ENCODE measurements around the gene TNFSF13.
A peak's percentile ranks its signal among the peaks of the same experiment; 100 is the strongest.
"Not testable (repeated sequence)": the region's sequence is repeated elsewhere in the genome, so short reads cannot be mapped to it uniquely, and the experiment has no call there.

TNFSF13 gene

GRCh38 chr17:7592422-7593021 is 34.0 kb downstream of the TNFSF13 start:
- no peak for DNase-seq

- DNase-seq, result peak; percentile 24
Observed at GRCh38 chr17:7593296-7593695, 34.7 kb downstream of the TNFSF13 start.

GRCh38 chr17:7597561-7597960 is 39.0 kb downstream of the TNFSF13 start:
- DNase-seq, result not testable (repeated sequence)

- DNase-seq, result no peak
Observed at GRCh38 chr17:7606280-7606679, 47.7 kb downstream of the TNFSF13 start.

- no peak for DNase-seq
Observed at GRCh38 chr17:7610641-7611040, 52.1 kb downstream of the TNFSF13 start.
